GM19324 (cell line): ENCODE data around the gene SLC25A42.

Experiments
- ATAC-seq: cut with Tn5 transposase; IDR thresholded peaks from one replicate; pipeline ENCODE4 v1.9.1; 2021; ENCODE audit warnings: mild to moderate bottlenecking, moderate library complexity; ENCODE audit not compliant: unreplicated experiment, low FRiP score

Gene SLC25A42

GRCh38 chr19:19050104-19050503 is 13.7 kb upstream of the SLC25A42 start:
- no peak for ATAC-seq

- no peak for ATAC-seq
Observed at GRCh38 chr19:19050731-19051130, 13.1 kb upstream of the SLC25A42 start.

GRCh38 chr19:19051478-19052213 is 12.1 kb upstream of the SLC25A42 start:
- no peak for ATAC-seq

- no peak for ATAC-seq
Observed at GRCh38 chr19:19052921-19053320, 10.9 kb upstream of the SLC25A42 start.

- no peak for ATAC-seq
Observed at GRCh38 chr19:19053508-19054314, 10.1 kb upstream of the SLC25A42 start.

- no peak for ATAC-seq
Observed at GRCh38 chr19:19054315-19054938, 9.4 kb upstream of the SLC25A42 start.

GRCh38 chr19:19054939-19055440 is 8.8 kb upstream of the SLC25A42 start:
- ATAC-seq, result no peak

GRCh38 chr19:19055701-19056100 is 8.1 kb upstream of the SLC25A42 start:
- ATAC-seq, result no peak

GRCh38 chr19:19056636-19057275 is 7.0 kb upstream of the SLC25A42 start:
- no peak for ATAC-seq

- ATAC-seq, result no peak
Observed at GRCh38 chr19:19057317-19057716, 6.5 kb upstream of the SLC25A42 start.

- no peak for ATAC-seq
Observed at GRCh38 chr19:19057720-19058119, 6.1 kb upstream of the SLC25A42 start.

- no peak for ATAC-seq
Observed at GRCh38 chr19:19059018-19059836, 4.6 kb upstream of the SLC25A42 start.

GRCh38 chr19:19059837-19060611 is 3.8 kb upstream of the SLC25A42 start:
- ATAC-seq, result no peak

GRCh38 chr19:19061506-19061905 is 2.3 kb upstream of the SLC25A42 start:
- ATAC-seq, result no peak

- no peak for ATAC-seq
Observed at GRCh38 chr19:19062454-19063182, 1.2 kb upstream of the SLC25A42 start.

GRCh38 chr19:19064098-19064722 is 416 bp downstream of the SLC25A42 start:
- no peak for ATAC-seq

- ATAC-seq, result no peak
Observed at GRCh38 chr19:19064811-19065745, 1.3 kb downstream of the SLC25A42 start.
